Liver (tissue), 9 donors: Measurements from ENCODE around the gene SETBP1. TPM values are rescaled to one million over a fixed set of nuclear protein-coding genes. Genes with fewer than 3 reads are reported as not detected.

Experiments used
- DNase-seq: peaks from one replicate; pipeline ENCODE4 v3.0.0-alpha.2; 2017; ENCODE audit warnings: low spot score
- H3K27ac ChIP-seq, 2 donors: one replicate each; pipeline ENCODE4 v1.7.0; 2013; ENCODE audit warnings: inconsistent platforms in 2 of 2, low read length in 2 of 2, control low read depth in 1 of 2, low read depth in 1 of 2, mild to moderate bottlenecking in 1 of 2
- H3K27me3 ChIP-seq, 4 donors: one replicate each; pipeline versions ENCODE4 v1.6.1 to v1.7.0; 2013; ENCODE audit warnings: low read length in 3 of 4, inconsistent platforms in 1 of 4, mild to moderate bottlenecking in 1 of 4, moderate library complexity in 1 of 4; ENCODE audit not compliant: control insufficient read depth in 4 of 4, insufficient read depth in 4 of 4
- H3K36me3 ChIP-seq, 4 donors: one replicate each; pipeline versions ENCODE4 v1.6.1 to v1.7.0; 2013; ENCODE audit warnings: low read length in 3 of 4, mild to moderate bottlenecking in 3 of 4, low read depth in 1 of 4, moderate library complexity in 1 of 4; ENCODE audit not compliant: control insufficient read depth in 4 of 4, insufficient read depth in 3 of 4
- H3K4me1 ChIP-seq, 4 donors: one replicate each; pipeline versions ENCODE4 v1.6.1 to v1.7.0; 2013; ENCODE audit warnings: low read length in 3 of 4, mild to moderate bottlenecking in 3 of 4, moderate library complexity in 1 of 4; ENCODE audit not compliant: control insufficient read depth in 4 of 4, insufficient read depth in 4 of 4
- H3K4me3 ChIP-seq, 3 donors: one replicate each; pipeline versions ENCODE4 v1.6.1 to v1.7.0; 2013; ENCODE audit warnings: low read length in 3 of 3, control low read depth in 1 of 3, low read depth in 1 of 3, mild to moderate bottlenecking in 1 of 3
- H3K9ac ChIP-seq, 2 donors: one replicate each; pipeline ENCODE4 v1.7.0; 2013; ENCODE audit warnings: low read length in 2 of 2, mild to moderate bottlenecking in 2 of 2, moderate library complexity in 2 of 2, control low read depth in 1 of 2, low read depth in 1 of 2
- H3K9me3 ChIP-seq, 4 donors: one replicate each; pipeline versions ENCODE4 v1.6.1 to v1.7.0; 2013; ENCODE audit warnings: low read length in 3 of 4; ENCODE audit not compliant: control insufficient read depth in 4 of 4
- CTCF ChIP-seq: fragments of 150-350 bp; IDR thresholded peaks from 2 replicates; pipeline ENCODE4 v1.5.1; 2017; ENCODE audit warnings: improper control_type of control experiment, low read depth, low read length; ENCODE audit not compliant: missing input control
- EGR1 ChIP-seq, 2 donors: IDR thresholded peaks; 2 replicates each; pipeline ENCODE4 v1.6.1; 2016 to 2018; ENCODE audit warnings: antibody characterized with exemption in 2 of 2, low read depth in 2 of 2
- FOXA1 ChIP-seq: IDR thresholded peaks from 2 replicates; pipeline ENCODE4 v1.6.1; 2016; ENCODE audit warnings: antibody characterized with exemption
- FOXA2 ChIP-seq: IDR thresholded peaks from 2 replicates; pipeline ENCODE4 v1.6.1; 2016; ENCODE audit warnings: antibody characterized with exemption
- GABPA ChIP-seq, 2 donors: IDR thresholded peaks in 1 of 2; conservative IDR thresholded peaks in 1 of 2; 2 replicates each; pipeline ENCODE4 v1.6.1; 2016; ENCODE audit warnings: antibody characterized with exemption in 2 of 2, mild to moderate bottlenecking in 1 of 2, moderate library complexity in 1 of 2
- HNF4A ChIP-seq, 2 donors: conservative IDR thresholded peaks; 2 replicates each; pipeline ENCODE4 v1.6.1; 2016; ENCODE audit warnings: antibody characterized with exemption in 2 of 2, mild to moderate bottlenecking in 2 of 2
- HNF4G ChIP-seq: IDR thresholded peaks from 2 replicates; pipeline ENCODE4 v1.6.1; 2016; ENCODE audit warnings: antibody characterized with exemption
- JUND ChIP-seq, 2 donors: IDR thresholded peaks; 2 replicates each; pipeline ENCODE4 v1.6.1; 2016; ENCODE audit warnings: antibody characterized with exemption in 2 of 2
- MAX ChIP-seq: IDR thresholded peaks from 2 replicates; pipeline ENCODE4 v1.6.1; 2016; ENCODE audit warnings: antibody characterized with exemption
- RAD21 ChIP-seq, 2 donors: IDR thresholded peaks; 2 replicates each; pipeline ENCODE4 v1.6.1; 2016; ENCODE audit warnings: antibody characterized with exemption in 2 of 2, mild to moderate bottlenecking in 2 of 2
- RXRA ChIP-seq, 2 donors: IDR thresholded peaks; 2 replicates each; pipeline ENCODE4 v1.6.1; 2017 to 2018; ENCODE audit warnings: antibody characterized with exemption in 2 of 2, mild to moderate bottlenecking in 1 of 2
- SP1 ChIP-seq: IDR thresholded peaks from 2 replicates; pipeline ENCODE4 v1.6.1; 2018; ENCODE audit warnings: antibody characterized with exemption, mild to moderate bottlenecking
- TAF1 ChIP-seq: conservative IDR thresholded peaks from 2 replicates; pipeline ENCODE4 v1.6.1; 2016; ENCODE audit warnings: antibody characterized with exemption, mild to moderate bottlenecking
- YY1 ChIP-seq: IDR thresholded peaks from 2 replicates; pipeline ENCODE4 v1.6.1; 2016; ENCODE audit warnings: antibody characterized with exemption, mild to moderate bottlenecking
- WGBS: extraction: QIAGEN DNeasy Blood & Tissue Kit; methylation state at CpG from one replicate; pipeline ENCODE4 v1.1.7; 2013; 5-methylcytosine and 5-hydroxymethylcytosine counted together
- polyA plus RNA-seq, 2 donors: library from polyadenylated mRNA; stranded (reverse) in 1 of 2; unstranded in 1 of 2; fragments of 200-250 nt in 1 of 2; fragments of >200 nt in 1 of 2; fragmentation: Nextera tagmentation in 1 of 2; extraction: Ambion mirVana in 1 of 2; gene quantifications; one replicate each; pipeline versions ENCODE4 v1.2.1 to v1.2.3, GENCODE V29; 2013 to 2015
- total RNA-seq, 2 donors: library from RNA; depleted of rRNA; stranded (reverse); fragments of >200 nt; gene quantifications; one replicate each; pipeline ENCODE4 v1.2.3, GENCODE V29; 2014
- TF ChIP-seq, protein P1 (sequence below): IDR thresholded peaks from 2 replicates; pipeline ENCODE4 v1.6.1; 2016; ENCODE audit warnings: antibody characterized with exemption
- TF ChIP-seq, protein P2 (sequence below): IDR thresholded peaks from 2 replicates; pipeline ENCODE4 v1.6.1; 2016; ENCODE audit warnings: antibody characterized with exemption
- TF ChIP-seq, protein P3 (sequence below): IDR thresholded peaks from 2 replicates; pipeline ENCODE4 v1.6.1; 2016; ENCODE audit warnings: antibody characterized with exemption, mild to moderate bottlenecking
- donor health status: healthy.
- donor health status: healthy.
- donor health status: healthy.
- donor health status: healthy.
- donor health status: healthy.

The SETBP1 gene
- total and polyA plus RNA-seq, 4 donors = 2.5 to 15.8 (median 4.7) TPM

DNA sequence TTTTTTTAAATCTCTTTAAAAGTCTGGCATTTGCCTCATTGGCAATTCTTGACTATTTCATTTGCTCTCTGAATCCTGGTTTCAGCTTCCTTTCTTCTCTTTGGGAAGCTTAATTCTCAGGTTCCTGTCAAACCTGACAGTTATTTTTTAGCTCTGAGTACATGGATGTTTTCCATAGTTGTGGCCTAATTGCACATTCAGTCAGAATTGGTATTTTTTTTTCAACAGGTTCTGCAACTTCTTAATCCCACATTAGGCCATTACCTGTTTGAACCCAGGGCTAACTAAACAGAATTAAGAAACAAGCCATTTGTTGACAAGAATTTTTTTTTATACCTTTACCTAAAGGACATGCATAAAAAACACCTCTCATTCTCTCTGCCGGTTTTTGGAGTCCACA lies 338.8 kb downstream of the SETBP1 start:
- H3K4me1 ChIP-seq = no peaks in the 10 kb centered on the region
- no peak overlapping the region for H3K4me3 ChIP-seq
- H3K9ac ChIP-seq = no peak overlapping the region
- DNase-seq = no peak
- no peaks in the 10 kb centered on the region for H3K9me3 ChIP-seq
- no peaks in the 10 kb centered on the region for H3K36me3 ChIP-seq
- no peak overlapping the region for H3K27ac ChIP-seq
- no peaks in the 10 kb centered on the region for H3K27me3 ChIP-seq
- TF ChIP-seq SP1 = no peak
- no peak for TF ChIP-seq EGR1 (IDR thresholded peaks at IDR 0.05; ENCODE audit: low read depth in 2 of 2)
- TF ChIP-seq, protein P1, sequence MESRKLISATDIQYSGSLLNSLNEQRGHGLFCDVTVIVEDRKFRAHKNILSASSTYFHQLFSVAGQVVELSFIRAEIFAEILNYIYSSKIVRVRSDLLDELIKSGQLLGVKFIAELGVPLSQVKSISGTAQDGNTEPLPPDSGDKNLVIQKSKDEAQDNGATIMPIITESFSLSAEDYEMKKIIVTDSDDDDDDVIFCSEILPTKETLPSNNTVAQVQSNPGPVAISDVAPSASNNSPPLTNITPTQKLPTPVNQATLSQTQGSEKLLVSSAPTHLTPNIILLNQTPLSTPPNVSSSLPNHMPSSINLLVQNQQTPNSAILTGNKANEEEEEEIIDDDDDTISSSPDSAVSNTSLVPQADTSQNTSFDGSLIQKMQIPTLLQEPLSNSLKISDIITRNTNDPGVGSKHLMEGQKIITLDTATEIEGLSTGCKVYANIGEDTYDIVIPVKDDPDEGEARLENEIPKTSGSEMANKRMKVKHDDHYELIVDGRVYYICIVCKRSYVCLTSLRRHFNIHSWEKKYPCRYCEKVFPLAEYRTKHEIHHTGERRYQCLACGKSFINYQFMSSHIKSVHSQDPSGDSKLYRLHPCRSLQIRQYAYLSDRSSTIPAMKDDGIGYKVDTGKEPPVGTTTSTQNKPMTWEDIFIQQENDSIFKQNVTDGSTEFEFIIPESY = no peak
- TF ChIP-seq RXRA (IDR thresholded peaks at IDR 0.05) = no peak
- TF ChIP-seq MAX = no peak
- TF ChIP-seq TAF1 = no peak
- no peak for TF ChIP-seq FOXA2
- 93% methylated on average over 1 of the region's 1 CpG for WGBS

DNA sequence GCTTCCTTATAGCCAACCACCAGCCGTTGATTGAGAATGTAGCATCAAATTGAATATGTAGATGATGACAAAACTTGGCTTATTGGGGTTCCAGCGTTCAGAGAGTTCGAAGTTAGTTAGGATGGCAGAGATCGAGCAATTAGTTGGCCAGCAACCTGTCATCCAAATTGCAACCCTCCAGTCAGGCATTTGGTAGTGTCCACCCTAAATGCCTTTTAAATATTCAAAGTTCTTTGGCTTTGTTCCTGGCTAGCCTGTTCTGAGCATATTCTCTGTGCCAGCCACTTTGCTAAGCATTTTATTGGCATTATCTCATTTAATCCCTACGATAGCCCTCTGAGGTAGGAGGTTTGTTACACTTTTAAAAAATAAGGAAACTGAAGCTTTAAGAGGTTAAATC lies 342.8 kb downstream of the SETBP1 start:
- H3K27ac ChIP-seq = no peak overlapping the region
- H3K9me3 ChIP-seq = no peaks in the 10 kb centered on the region
- no peak overlapping the region for H3K4me3 ChIP-seq
- H3K9ac ChIP-seq = no peak overlapping the region
- H3K27me3 ChIP-seq = no peaks in the 10 kb centered on the region
- TF ChIP-seq RXRA (IDR thresholded peaks at IDR 0.05) (no peak), SP1 (no peak), MAX (no peak), EGR1 (IDR thresholded peaks at IDR 0.05; ENCODE audit: low read depth in 2 of 2) (no peak), YY1 (no peak), GABPA (IDR thresholded peaks at IDR 0.05 in 1 of 2, conservative IDR thresholded peaks at IDR 0.05 in 1 of 2) (no peak), RAD21 (IDR thresholded peaks at IDR 0.05) (no peak), HNF4G (no peak), CTCF (no peak), FOXA1 (no peak), HNF4A (conservative IDR thresholded peaks at IDR 0.05) (no peak), JUND (IDR thresholded peaks at IDR 0.05) (no peak), FOXA2 (no peak)
- TF ChIP-seq, protein P2, sequence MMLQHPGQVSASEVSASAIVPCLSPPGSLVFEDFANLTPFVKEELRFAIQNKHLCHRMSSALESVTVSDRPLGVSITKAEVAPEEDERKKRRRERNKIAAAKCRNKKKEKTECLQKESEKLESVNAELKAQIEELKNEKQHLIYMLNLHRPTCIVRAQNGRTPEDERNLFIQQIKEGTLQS = no peak
- TF ChIP-seq, protein P3, sequence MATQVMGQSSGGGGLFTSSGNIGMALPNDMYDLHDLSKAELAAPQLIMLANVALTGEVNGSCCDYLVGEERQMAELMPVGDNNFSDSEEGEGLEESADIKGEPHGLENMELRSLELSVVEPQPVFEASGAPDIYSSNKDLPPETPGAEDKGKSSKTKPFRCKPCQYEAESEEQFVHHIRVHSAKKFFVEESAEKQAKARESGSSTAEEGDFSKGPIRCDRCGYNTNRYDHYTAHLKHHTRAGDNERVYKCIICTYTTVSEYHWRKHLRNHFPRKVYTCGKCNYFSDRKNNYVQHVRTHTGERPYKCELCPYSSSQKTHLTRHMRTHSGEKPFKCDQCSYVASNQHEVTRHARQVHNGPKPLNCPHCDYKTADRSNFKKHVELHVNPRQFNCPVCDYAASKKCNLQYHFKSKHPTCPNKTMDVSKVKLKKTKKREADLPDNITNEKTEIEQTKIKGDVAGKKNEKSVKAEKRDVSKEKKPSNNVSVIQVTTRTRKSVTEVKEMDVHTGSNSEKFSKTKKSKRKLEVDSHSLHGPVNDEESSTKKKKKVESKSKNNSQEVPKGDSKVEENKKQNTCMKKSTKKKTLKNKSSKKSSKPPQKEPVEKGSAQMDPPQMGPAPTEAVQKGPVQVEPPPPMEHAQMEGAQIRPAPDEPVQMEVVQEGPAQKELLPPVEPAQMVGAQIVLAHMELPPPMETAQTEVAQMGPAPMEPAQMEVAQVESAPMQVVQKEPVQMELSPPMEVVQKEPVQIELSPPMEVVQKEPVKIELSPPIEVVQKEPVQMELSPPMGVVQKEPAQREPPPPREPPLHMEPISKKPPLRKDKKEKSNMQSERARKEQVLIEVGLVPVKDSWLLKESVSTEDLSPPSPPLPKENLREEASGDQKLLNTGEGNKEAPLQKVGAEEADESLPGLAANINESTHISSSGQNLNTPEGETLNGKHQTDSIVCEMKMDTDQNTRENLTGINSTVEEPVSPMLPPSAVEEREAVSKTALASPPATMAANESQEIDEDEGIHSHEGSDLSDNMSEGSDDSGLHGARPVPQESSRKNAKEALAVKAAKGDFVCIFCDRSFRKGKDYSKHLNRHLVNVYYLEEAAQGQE = no peak
- TF ChIP-seq, protein P1 = no peak
- peaks cover 0 to 5% (median 1%) of the 10 kb centered on the region in 4 donors for H3K4me1 ChIP-seq
- 94% methylated on average over 5 of the region's 5 CpGs for WGBS
- H3K36me3 ChIP-seq = no peaks in the 10 kb centered on the region
- no peak for DNase-seq
